ENCODE results near the gene ADAP1.
A peak's percentile ranks its signal among the peaks of the same experiment; 100 is the strongest.

ADAP1 gene

DNA sequence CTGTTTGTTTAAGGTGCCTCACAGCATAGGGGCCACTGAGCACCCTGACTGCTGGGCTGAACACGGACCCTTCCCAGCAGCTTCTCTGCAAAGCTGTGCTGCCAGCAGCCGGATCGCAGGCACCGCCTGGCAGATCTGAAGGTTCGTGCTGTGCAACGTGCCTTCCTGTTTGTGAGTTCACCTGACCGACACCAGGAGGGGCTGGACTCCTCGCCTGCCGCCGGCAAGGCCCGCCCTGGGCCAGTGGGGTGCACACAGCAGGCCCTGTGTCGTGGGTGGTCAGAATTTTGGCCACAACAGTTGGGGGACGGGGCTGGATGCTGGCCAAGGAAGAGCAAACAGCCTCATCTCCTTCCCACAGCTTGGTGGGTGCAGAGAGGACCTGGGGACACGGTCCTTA lies 41.1 kb upstream of the ADAP1 start:
- Histone ChIP-seq H3K27me3 (ENCODE audit: insufficient read depth, low read length) (no peaks in the 10 kb centered on the region), H3K4me3 (ENCODE audit: low read depth, low read length) (no peak overlapping the region), H3K36me3 (ENCODE audit: insufficient read depth, low read length) (no peaks in the 10 kb centered on the region), H3K79me2 (ENCODE audit: control insufficient read depth, insufficient read depth, low read length, unreplicated experiment) (no peaks in the 10 kb centered on the region), H3K27ac (ENCODE audit: low read depth, low read length) (no peak overlapping the region), H3K4me1 (ENCODE audit: control insufficient read depth, insufficient read depth, low read length, unreplicated experiment) (no peaks in the 10 kb centered on the region), H2AFZ (ENCODE audit: low read length, unreplicated experiment) (no peak overlapping the region)

DNA sequence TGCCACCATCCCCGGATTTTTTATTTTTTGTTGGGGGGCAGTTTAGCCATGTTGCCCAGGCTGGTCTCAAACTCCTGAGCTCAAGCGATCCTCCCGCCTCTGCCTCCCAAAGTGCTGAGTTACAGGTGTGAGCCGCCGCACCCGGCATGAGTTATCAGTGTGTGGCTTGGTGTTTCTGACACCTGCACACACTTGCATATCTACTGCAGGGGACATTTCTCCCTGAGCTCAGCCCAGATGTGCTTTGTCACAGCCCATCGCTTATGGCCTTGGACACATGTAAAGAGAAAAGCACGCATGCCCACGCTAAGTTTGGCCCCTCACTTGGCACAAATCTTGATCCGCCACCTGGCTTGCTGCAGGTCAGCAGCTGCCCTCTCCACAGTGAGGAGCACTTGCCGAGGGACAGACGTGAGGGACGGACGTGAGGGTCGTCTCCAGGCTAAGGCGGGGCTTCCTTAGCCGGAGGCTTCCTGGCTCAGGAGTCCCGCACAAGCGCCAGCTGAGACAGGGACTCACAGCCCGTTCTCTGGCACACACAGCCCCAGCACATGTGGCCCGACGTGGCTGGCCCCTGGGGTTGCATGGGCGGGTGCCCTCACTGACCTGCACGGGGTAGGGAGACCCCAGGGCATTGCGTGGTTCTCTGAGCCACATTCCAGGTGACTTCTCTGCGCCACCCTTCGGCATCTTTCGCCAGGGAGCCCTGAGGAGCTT lies 40.3 kb upstream of the ADAP1 start:
- Histone ChIP-seq H3K27ac (ENCODE audit: low read depth, low read length) (no peak overlapping the region), H2AFZ (ENCODE audit: low read length, unreplicated experiment) (no peak overlapping the region), H3K4me1 (ENCODE audit: control insufficient read depth, insufficient read depth, low read length, unreplicated experiment) (no peaks in the 10 kb centered on the region), H3K79me2 (ENCODE audit: control insufficient read depth, insufficient read depth, low read length, unreplicated experiment) (no peaks in the 10 kb centered on the region), H3K27me3 (ENCODE audit: insufficient read depth, low read length) (no peaks in the 10 kb centered on the region), H3K36me3 (ENCODE audit: insufficient read depth, low read length) (no peaks in the 10 kb centered on the region), H3K4me3 (ENCODE audit: low read depth, low read length) (no peak overlapping the region)

DNA sequence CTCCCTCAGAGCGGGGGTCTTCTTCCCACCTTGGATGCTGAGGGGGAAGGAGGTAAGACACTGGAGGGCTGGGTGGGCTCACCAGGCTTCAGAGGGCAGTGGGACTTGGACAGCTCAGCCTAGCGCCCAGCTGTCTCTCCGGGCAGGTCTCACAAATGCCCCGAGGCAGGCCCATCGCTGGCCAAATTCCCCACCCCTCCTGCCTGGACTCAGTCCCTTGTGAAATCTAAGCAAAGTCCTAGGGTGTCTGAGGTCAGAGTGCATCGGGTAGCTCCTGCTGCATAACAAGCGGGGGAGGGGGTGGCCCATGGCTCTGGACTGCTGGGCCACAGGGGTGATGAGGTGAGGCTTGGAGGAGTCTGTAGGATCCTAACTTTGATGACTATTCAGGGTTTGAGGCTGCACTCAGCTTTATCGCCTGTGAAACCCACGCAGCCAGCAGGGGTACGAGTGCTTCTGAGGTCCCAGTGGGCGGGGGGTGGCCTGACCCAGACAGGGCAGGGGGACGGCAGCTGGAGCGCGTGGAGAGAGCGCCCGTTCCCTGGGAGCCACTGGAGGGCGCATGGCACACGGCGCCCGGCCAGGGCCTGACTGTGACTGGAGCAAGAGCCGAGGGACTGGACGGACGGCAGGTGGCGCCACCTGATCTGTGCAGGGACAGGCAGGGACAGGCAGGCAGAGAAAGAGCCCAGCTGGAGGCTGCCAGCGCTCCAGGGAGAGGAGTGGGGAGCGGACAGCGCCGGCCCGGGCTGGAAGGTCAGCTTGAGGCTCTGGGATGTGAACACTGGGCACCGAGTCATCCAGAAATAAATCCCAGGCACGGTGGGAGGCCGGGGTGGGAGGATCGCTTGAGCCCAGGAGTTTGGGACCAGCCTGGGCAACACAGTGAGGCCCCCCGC lies 38.5 kb upstream of the ADAP1 start:
- Histone ChIP-seq H2AFZ (ENCODE audit: low read length, unreplicated experiment) (no peak overlapping the region), H3K4me1 (ENCODE audit: control insufficient read depth, insufficient read depth, low read length, unreplicated experiment) (peaks cover 6% of the 10 kb centered on the region), H3K79me2 (ENCODE audit: control insufficient read depth, insufficient read depth, low read length, unreplicated experiment) (no peaks in the 10 kb centered on the region), H3K27me3 (ENCODE audit: insufficient read depth, low read length) (no peaks in the 10 kb centered on the region), H3K27ac (ENCODE audit: low read depth, low read length) (no peak overlapping the region), H3K36me3 (ENCODE audit: insufficient read depth, low read length) (no peaks in the 10 kb centered on the region), H3K4me3 (ENCODE audit: low read depth, low read length) (no peak overlapping the region)

DNA sequence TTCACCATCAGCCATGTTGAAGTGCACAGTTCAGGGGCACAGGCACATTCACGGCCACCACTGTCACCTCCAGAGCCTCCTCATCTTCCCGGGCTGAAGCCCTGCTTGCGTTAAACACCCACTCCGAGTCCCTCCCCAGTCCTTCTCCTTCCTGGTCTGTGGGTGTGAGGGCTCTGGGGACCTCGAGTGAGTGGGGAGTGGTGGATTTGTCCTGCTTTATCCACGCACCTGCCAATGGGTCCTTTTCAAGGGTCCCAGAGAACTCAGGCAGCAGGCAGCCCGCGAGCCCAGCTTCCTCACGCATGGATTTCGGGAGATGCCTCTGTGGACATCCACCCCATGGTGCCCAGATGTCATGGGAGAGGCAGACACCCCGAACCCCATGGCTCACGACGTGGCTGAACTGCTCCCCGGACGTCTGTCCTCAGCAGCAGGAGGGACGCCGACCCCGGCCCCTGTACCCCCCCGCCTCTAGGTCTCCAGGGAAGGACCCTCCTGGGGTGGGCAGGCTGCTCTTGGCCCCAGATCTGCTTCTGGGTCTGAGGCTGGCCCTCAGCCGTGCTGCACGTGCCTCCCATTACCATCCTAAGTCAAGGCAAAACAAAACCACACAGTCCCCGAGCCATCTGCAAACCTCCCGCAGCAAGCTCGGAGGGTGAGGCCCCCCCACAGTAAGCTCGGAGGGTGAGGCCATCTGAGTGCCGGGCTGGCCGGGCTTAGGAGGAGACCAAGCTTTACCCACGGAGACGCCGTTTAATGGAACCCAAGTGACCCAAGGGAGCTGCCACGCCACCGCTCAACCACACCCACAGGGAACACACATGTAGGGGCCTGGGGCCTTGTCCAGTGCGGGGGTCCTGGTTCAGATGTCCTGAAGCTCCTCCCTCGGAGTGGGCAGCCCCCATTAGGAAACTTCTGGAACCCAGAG lies 37.5 kb upstream of the ADAP1 start:
- Histone ChIP-seq H3K4me3 (ENCODE audit: low read depth, low read length) (no peak overlapping the region), H3K27ac (ENCODE audit: low read depth, low read length) (no peak overlapping the region), H2AFZ (ENCODE audit: low read length, unreplicated experiment) (no peak overlapping the region), H3K36me3 (ENCODE audit: insufficient read depth, low read length) (no peaks in the 10 kb centered on the region), H3K79me2 (ENCODE audit: control insufficient read depth, insufficient read depth, low read length, unreplicated experiment) (no peaks in the 10 kb centered on the region), H3K27me3 (ENCODE audit: insufficient read depth, low read length) (no peaks in the 10 kb centered on the region), H3K4me1 (ENCODE audit: control insufficient read depth, insufficient read depth, low read length, unreplicated experiment) (peaks cover 6% of the 10 kb centered on the region)

DNA sequence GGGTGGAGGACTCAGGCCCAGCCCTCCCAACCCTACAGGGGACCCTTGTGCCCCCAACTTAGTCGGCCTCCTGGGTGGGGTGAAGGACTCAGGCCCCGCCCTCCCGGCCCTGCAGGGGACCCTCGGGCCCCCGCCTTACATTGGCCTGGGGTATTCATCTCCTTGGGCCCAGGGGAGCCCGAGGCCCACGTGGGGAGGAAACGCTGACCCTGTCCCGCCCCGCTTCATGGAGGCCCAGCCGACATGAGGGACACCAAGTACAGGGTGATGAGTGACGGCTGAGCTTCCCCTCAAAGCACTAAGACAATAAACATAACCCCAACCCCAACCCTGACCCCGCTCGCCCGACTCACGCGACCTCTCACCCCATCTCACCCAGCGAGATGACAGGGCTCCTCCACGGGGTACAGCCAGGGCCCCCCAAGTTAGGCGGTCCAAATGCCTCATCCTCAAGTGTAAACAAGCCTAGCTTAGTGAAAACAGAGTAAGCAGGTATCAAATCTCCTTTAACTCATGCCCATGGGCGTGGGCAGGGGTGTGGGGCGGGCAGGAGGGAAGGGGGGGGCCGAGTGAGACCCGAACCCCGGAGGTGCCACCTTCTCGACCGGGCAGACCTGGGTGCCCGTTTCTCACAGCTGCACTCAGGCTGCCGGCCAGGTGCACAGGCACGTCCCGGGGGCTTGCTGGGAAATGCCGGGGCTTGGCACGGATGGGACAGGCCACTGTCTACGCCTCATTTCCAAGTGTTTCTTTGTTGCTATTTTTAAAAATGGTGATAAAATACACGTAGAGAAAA lies 36.7 kb upstream of the ADAP1 start:
- Histone ChIP-seq H3K4me3 (ENCODE audit: low read depth, low read length) (no peak overlapping the region), H3K27ac (ENCODE audit: low read depth, low read length) (no peak overlapping the region), H2AFZ (ENCODE audit: low read length, unreplicated experiment) (no peak overlapping the region), H3K27me3 (ENCODE audit: insufficient read depth, low read length) (no peaks in the 10 kb centered on the region), H3K36me3 (ENCODE audit: insufficient read depth, low read length) (no peaks in the 10 kb centered on the region), H3K79me2 (ENCODE audit: control insufficient read depth, insufficient read depth, low read length, unreplicated experiment) (no peaks in the 10 kb centered on the region), H3K4me1 (ENCODE audit: control insufficient read depth, insufficient read depth, low read length, unreplicated experiment) (peaks cover 10% of the 10 kb centered on the region)

DNA sequence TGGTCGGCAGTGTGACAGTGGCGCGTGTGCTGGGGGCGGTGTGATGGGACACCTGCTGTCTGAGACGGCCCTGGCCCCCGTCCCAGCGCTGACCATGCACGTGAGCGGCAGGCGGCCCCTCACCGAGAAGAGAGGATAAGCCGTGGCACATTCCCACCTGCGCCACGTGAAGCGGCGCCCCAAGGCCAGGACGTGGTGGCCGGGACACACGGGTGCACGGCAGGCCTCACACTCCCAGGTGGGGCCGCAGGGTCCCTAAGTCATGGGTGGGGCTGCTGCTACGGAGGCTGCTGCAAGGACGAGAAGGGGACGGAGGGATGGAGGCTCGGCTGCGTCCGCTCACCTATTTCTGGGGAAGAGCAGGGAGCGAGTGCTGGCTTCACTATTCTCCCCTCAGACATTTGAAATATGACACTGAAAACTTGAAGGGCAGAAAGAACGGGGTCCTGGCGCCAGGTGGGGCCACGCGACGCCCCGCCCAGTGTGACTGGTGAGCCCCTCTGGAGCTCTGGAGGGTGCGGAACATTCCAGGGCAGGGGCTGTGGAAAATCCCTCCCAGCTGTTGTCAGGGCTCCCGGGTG lies 36.0 kb upstream of the ADAP1 start:
- H3K4me3 ChIP-seq (ENCODE audit: low read depth, low read length), result no peak overlapping the region
- no peak overlapping the region for H3K27ac ChIP-seq (ENCODE audit: low read depth, low read length)
- no peaks in the 10 kb centered on the region for H3K36me3 ChIP-seq (ENCODE audit: insufficient read depth, low read length)
- H3K27me3 ChIP-seq (ENCODE audit: insufficient read depth, low read length), result no peaks in the 10 kb centered on the region
- no peak overlapping the region for H2AFZ ChIP-seq (ENCODE audit: low read length, unreplicated experiment)
- no peaks in the 10 kb centered on the region for H3K79me2 ChIP-seq (ENCODE audit: control insufficient read depth, insufficient read depth, low read length, unreplicated experiment)
- H3K4me1 ChIP-seq (ENCODE audit: control insufficient read depth, insufficient read depth, low read length, unreplicated experiment), result peaks cover 10% of the 10 kb centered on the region

DNA sequence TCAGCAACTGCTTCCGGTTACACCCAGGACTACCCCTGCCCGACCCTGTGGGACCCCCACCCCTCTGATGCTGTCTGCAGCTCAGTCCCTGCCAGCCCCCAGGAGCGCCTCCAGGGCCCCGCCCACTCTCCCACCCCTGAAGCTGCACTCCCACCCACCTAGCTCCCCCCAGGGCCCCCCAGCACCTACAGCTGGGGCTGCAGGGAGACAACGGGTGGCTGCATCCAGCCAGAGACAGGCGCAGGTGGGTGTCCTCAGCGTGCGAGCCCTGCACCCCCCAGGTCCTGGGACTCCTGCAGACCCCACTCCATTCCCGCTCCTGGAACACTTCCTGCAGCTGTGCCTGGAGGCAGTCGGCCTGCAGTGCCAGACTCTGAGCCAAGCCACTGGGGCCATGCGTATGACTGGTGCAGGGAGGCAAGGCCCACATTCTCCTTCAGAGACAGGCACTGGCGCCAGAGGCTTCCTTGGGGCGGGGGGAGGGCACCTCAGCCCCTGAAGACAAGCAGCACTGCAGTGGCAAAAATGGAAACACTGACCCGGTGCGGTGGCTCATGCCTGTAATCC lies 34.6 kb upstream of the ADAP1 start:
- H2AFZ ChIP-seq (ENCODE audit: low read length, unreplicated experiment), result no peak overlapping the region

DNA sequence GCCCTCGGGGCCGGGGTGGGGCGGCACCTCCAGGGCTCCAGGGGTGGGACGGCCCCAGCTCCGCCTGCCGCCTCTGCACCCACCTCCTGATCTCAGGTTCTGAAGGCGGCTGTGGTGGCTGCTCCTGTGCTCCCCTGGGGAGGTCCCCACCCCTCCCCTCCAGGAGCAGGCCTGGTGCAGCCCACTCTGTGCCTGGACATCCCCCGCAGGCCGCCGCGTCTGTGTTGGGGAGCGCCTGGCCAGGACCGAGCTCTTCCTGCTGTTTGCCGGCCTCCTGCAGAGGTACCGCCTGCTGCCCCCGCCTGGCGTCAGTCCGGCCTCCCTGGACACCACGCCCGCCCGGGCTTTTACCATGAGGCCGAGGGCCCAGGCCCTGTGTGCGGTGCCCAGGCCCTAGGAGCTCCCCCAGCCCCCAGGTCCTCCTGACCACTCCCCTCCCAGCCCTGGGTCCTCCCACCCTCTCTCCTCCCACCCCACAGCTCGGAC lies 34.0 kb upstream of the ADAP1 start:
- H3K4me3 ChIP-seq (ENCODE audit: low read depth, low read length), result peak overlapping the region; percentile 42
- H3K79me2 ChIP-seq (ENCODE audit: control insufficient read depth, insufficient read depth, low read length, unreplicated experiment), result no peaks in the 10 kb centered on the region
- no peak overlapping the region for H3K27ac ChIP-seq (ENCODE audit: low read depth, low read length)
- H3K27me3 ChIP-seq (ENCODE audit: insufficient read depth, low read length), result no peaks in the 10 kb centered on the region
- no peak overlapping the region for H2AFZ ChIP-seq (ENCODE audit: low read length, unreplicated experiment)
- H3K4me1 ChIP-seq (ENCODE audit: control insufficient read depth, insufficient read depth, low read length, unreplicated experiment), result peaks cover 10% of the 10 kb centered on the region
- H3K36me3 ChIP-seq (ENCODE audit: insufficient read depth, low read length), result no peaks in the 10 kb centered on the region

More for the DNA sequence above, 34.6 kb upstream of the ADAP1 start:
- Histone ChIP-seq H3K79me2 (ENCODE audit: control insufficient read depth, insufficient read depth, low read length, unreplicated experiment) (no peaks in the 10 kb centered on the region), H3K27ac (ENCODE audit: low read depth, low read length) (no peak overlapping the region), H3K36me3 (ENCODE audit: insufficient read depth, low read length) (no peaks in the 10 kb centered on the region), H3K4me1 (ENCODE audit: control insufficient read depth, insufficient read depth, low read length, unreplicated experiment) (peaks cover 10% of the 10 kb centered on the region), H3K27me3 (ENCODE audit: insufficient read depth, low read length) (no peaks in the 10 kb centered on the region), H3K4me3 (ENCODE audit: low read depth, low read length) (no peak overlapping the region)

DNA sequence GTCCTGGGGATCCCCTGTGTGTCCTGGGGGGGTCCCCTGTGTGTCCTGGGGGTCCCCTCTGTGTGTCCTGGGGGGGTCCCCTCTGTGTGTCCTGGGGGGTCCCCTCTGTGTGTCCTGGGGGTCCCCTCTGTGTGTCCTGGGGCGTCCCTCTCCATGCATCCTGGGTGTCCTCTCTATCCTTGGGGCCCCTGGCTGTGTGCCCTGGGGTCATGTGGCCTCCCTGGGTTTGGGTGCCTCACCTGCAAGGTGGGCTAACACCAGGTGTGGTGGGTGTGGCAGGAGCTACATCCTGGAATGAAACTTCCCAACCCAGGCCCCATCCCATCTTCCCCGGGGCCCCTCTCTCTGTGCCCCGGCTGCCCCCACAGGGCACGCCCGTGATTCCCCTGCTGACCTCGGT lies 33.4 kb upstream of the ADAP1 start:
- H3K36me3 ChIP-seq (ENCODE audit: insufficient read depth, low read length), result no peaks in the 10 kb centered on the region
- H3K4me3 ChIP-seq (ENCODE audit: low read depth, low read length), result peak overlapping the region; percentile 42
- no peak overlapping the region for H3K27ac ChIP-seq (ENCODE audit: low read depth, low read length)
- H3K4me1 ChIP-seq (ENCODE audit: control insufficient read depth, insufficient read depth, low read length, unreplicated experiment), result peaks cover 10% of the 10 kb centered on the region
- no peaks in the 10 kb centered on the region for H3K27me3 ChIP-seq (ENCODE audit: insufficient read depth, low read length)
- no peaks in the 10 kb centered on the region for H3K79me2 ChIP-seq (ENCODE audit: control insufficient read depth, insufficient read depth, low read length, unreplicated experiment)
- H2AFZ ChIP-seq (ENCODE audit: low read length, unreplicated experiment), result no peak overlapping the region

Measured in ACC112 (cell line).